ENCODE results near the gene IGSF21.

GRCh38 chr1:18415448-18416027 lies 307.9 kb downstream of the IGSF21 start:
- TF ChIP-seq POLR2A (IDR thresholded peaks at IDR 0.05), result no peak
- TF ChIP-seq CTCF (IDR thresholded peaks at IDR 0.05), result no peak
